Activated naive CD8-positive, alpha-beta T cell treated with anti-CD3 and anti-CD28 coated beads, Interleukin-2, amount 10 ng/mL, durations not matched to agents 7 days and 5 days (primary cell): ENCODE data around the gene CATSPERZ. TPM values are rescaled to one million over a fixed set of nuclear protein-coding genes. Genes with fewer than 3 reads are reported as not detected.
A peak's percentile ranks its signal among the peaks of the same experiment; 100 is the strongest.

Experiments used
- ATAC-seq: fragments of 150-1000 bp; cut with Tn5 transposase; one replicate; pipeline ENCODE4 v1.10.0; 2021; ENCODE audit warnings: low read depth, moderate library complexity
- POLR2A ChIA-PET: fragments of 350-600 bp; sonication (Branson Sonifier 250); formaldehyde crosslinking; loops from one replicate; lab custom pipeline; 2021; ENCODE audit warnings: antibody characterized with exemption; lab: Charles Lee
- DNase-seq: peaks from one replicate; pipeline ENCODE4 v3.0.0; 2021
- H3K27ac Mint-ChIP-seq: one replicate; pipeline ENCODE4 v1.8.0; 2022; ENCODE audit warnings: mild to moderate bottlenecking, mixed read lengths
- H3K27me3 Mint-ChIP-seq: one replicate; pipeline ENCODE4 v1.8.0; 2022; ENCODE audit warnings: mild to moderate bottlenecking, moderate library complexity, mixed read lengths
- H3K36me3 Mint-ChIP-seq: one replicate; pipeline ENCODE4 v1.8.0; 2021; ENCODE audit warnings: mild to moderate bottlenecking, mixed read lengths
- H3K4me1 Mint-ChIP-seq: one replicate; pipeline ENCODE4 v1.8.0; 2021; ENCODE audit warnings: mixed read lengths
- H3K4me3 Mint-ChIP-seq: one replicate; pipeline ENCODE4 v1.8.0; 2022; ENCODE audit warnings: mild to moderate bottlenecking, moderate library complexity, mixed read lengths
- H3K9me3 Mint-ChIP-seq: one replicate; pipeline ENCODE4 v1.8.0; 2021; ENCODE audit warnings: mixed read lengths
- total RNA-seq, 2 experiments: library from RNA; stranded (reverse); gene quantifications; one replicate each; pipeline ENCODE4 v1.2.3, GENCODE V29; 2021

The CATSPERZ gene, protein sequence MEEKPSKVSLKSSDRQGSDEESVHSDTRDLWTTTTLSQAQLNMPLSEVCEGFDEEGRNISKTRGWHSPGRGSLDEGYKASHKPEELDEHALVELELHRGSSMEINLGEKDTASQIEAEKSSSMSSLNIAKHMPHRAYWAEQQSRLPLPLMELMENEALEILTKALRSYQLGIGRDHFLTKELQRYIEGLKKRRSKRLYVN
- total RNA-seq = not detected

- H3K4me3 Mint-ChIP-seq = peak within 1 kb of the TSS; percentile 73
- DNase-seq (no peak), ATAC-seq (no peak)
- peaks cover 16% of the 10 kb centered on the region for H3K4me1 Mint-ChIP-seq
- no peaks in the 10 kb centered on the region for H3K9me3 Mint-ChIP-seq
- H3K27ac Mint-ChIP-seq = no peak within 1 kb of the TSS
- H3K36me3 Mint-ChIP-seq = no peaks in the 10 kb centered on the region
- POLR2A ChIA-PET = interaction anchor here (0.9 to 5.2 kb wide), 3 partner anchors 32 to 95 kb away, joined by 3 to 76 read pairs (median 3); partner anchors contain the start of gene FERMT3
- H3K27me3 Mint-ChIP-seq = peaks cover 66% of the 10 kb centered on the region
Measured at GRCh38 chr11:64299847-64300648, at the start of gene CATSPERZ. CATSPERZ (plus strand) TSS chr11:64300358; CDS start chr11:64300411, 53 bp downstream.

GRCh38 chr11:64250415-64251015, 49.6 kb upstream of the CATSPERZ start:
- Mint-ChIP-seq H3K4me1 (peaks cover 23% of the 10 kb centered on the region), H3K4me3 (peak overlapping the region; percentile 83), H3K9me3 (no peaks in the 10 kb centered on the region), H3K36me3 (peaks cover 7% of the 10 kb centered on the region), H3K27ac (no peak overlapping the region), H3K27me3 (peaks cover 2% of the 10 kb centered on the region)
- peak; percentile 1 for ATAC-seq
- POLR2A ChIA-PET = interaction anchor here (1.2 to 3.6 kb wide), 7 partner anchors 9 to 1411 kb away, joined by 3 to 40 read pairs (median 12); partner anchors contain the start of genes ESRRA, FERMT3, FKBP2 and WDR74
- no peak for DNase-seq

- Mint-ChIP-seq H3K9me3 (no peaks in the 10 kb centered on the region), H3K27me3 (peaks cover 2% of the 10 kb centered on the region), H3K27ac (peak within 1 kb of the TSS; percentile 75), H3K4me3 (peak within 1 kb of the TSS; percentile 94), H3K36me3 (peaks cover 7% of the 10 kb centered on the region), H3K4me1 (peaks cover 23% of the 10 kb centered on the region)
- DNase-seq = peak; percentile 83
- peak; percentile 58 for ATAC-seq
- POLR2A ChIA-PET = interaction anchor here (0.6 to 3.6 kb wide), 8 partner anchors 10 to 89 kb away, joined by 3 to 40 read pairs (median 10); partner anchors contain the start of genes CCDC88B, ESRRA, FERMT3 and FKBP2
Measured at GRCh38 chr11:64251016-64251752, 49.0 kb upstream of the CATSPERZ start, which contains the start of gene PLCB3. PLCB3 (plus strand) TSS chr11:64251530; CDS start chr11:64251650, 120 bp downstream.

GRCh38 chr11:64251753-64252002, 48.5 kb upstream of the CATSPERZ start:
- ATAC-seq (no peak), DNase-seq (no peak)
- Mint-ChIP-seq H3K27me3 (peaks cover 2% of the 10 kb centered on the region), H3K9me3 (no peaks in the 10 kb centered on the region), H3K4me1 (peaks cover 23% of the 10 kb centered on the region), H3K4me3 (peak overlapping the region; percentile 94), H3K27ac (peak overlapping the region; percentile 75), H3K36me3 (peaks cover 7% of the 10 kb centered on the region)
- POLR2A ChIA-PET = interaction anchor here (0.7 to 3.6 kb wide), 8 partner anchors 13 to 66 kb away, joined by 3 to 40 read pairs (median 5); partner anchors contain the start of genes ESRRA, FERMT3, NUDT22 and STIP1

- Mint-ChIP-seq H3K4me1 (peaks cover 20% of the 10 kb centered on the region), H3K27me3 (peaks cover 2% of the 10 kb centered on the region), H3K9me3 (no peaks in the 10 kb centered on the region), H3K36me3 (peaks cover 7% of the 10 kb centered on the region), H3K4me3 (peak overlapping the region; percentile 94), H3K27ac (peak overlapping the region; percentile 75)
- peak; percentile 59 for DNase-seq
- no peak for ATAC-seq
- POLR2A ChIA-PET = interaction anchor here (0.7 to 3.6 kb wide), 7 partner anchors 18 to 67 kb away, joined by 3 to 40 read pairs (median 5); partner anchors contain the start of genes ESRRA, FERMT3, NUDT22 and STIP1
Measured at GRCh38 chr11:64252003-64252872, 47.9 kb upstream of the CATSPERZ start.

DNA sequence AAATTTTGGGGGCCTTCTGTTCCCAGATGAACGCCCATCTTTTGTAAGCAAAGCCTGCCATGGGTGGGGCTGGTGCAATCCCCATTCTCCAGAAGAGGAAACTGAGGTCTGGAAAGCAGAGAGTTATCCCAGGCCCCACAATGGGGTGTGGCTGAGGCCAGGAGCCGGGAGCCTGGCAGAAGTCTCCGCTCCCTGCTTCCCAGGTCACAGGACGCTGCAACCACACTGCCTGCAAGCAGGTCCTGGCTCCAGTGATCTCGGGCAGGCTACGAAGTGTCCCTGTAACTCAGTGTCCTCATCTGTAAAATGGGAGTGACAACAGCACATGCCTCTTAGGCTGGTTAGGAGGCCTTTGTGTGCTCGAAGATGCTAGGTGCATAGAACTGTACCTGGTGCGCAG, 47.1 kb upstream of the CATSPERZ start:
- peaks cover 2% of the 10 kb centered on the region for H3K27me3 Mint-ChIP-seq
- H3K4me1 Mint-ChIP-seq = peaks cover 18% of the 10 kb centered on the region
- H3K27ac Mint-ChIP-seq = no peak overlapping the region
- H3K36me3 Mint-ChIP-seq = peaks cover 7% of the 10 kb centered on the region
- POLR2A ChIA-PET = interaction anchor here (1.4 to 3.6 kb wide), 3 partner anchors 16 to 48 kb away, joined by 4 to 40 read pairs (median 5); no protein-coding TSS in a partner anchor
- DNase-seq (no peak), ATAC-seq (no peak)
- no peaks in the 10 kb centered on the region for H3K9me3 Mint-ChIP-seq
- H3K4me3 Mint-ChIP-seq = peak overlapping the region; percentile 57

DNA sequence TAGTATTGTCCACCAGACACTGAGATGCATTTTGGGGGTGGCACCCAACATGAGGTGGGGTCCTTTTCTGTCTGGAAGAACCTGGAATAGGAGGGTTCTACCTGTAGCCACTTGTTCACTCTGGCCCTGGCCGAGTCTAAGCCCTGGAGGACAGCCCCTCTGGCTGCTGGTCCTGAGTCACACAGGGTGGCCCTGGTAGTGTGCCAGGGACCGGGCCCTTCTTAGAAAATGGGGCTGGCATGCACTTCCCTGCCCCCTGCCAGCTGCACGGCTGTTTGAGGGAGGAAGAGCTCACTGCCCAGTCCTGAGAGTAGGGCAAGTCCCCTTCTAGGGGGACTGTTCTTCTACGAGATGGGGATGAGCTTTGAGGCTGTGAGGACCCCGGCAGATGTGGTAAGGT, 46.7 kb upstream of the CATSPERZ start:
- Mint-ChIP-seq H3K27ac (no peak overlapping the region), H3K4me3 (no peak overlapping the region), H3K27me3 (peaks cover 2% of the 10 kb centered on the region), H3K36me3 (peaks cover 7% of the 10 kb centered on the region), H3K4me1 (peaks cover 18% of the 10 kb centered on the region), H3K9me3 (no peaks in the 10 kb centered on the region)
- DNase-seq (no peak), ATAC-seq (no peak)
- POLR2A ChIA-PET = interaction anchor here (1.4 kb wide), 1 partner anchor 16 kb away, joined by 4 read pairs; no protein-coding TSS in a partner anchor

GRCh38 chr11:64254326-64254725, 45.8 kb upstream of the CATSPERZ start:
- Mint-ChIP-seq H3K27me3 (peaks cover 2% of the 10 kb centered on the region), H3K9me3 (no peaks in the 10 kb centered on the region), H3K36me3 (peaks cover 7% of the 10 kb centered on the region), H3K4me3 (no peak overlapping the region), H3K27ac (no peak overlapping the region), H3K4me1 (peaks cover 19% of the 10 kb centered on the region)
- POLR2A ChIA-PET = interaction anchor here (1.0 to 1.4 kb wide), 2 partner anchors 9 to 15 kb away, joined by 3 to 4 read pairs; no protein-coding TSS in a partner anchor
- ATAC-seq (no peak), DNase-seq (no peak)

DNA sequence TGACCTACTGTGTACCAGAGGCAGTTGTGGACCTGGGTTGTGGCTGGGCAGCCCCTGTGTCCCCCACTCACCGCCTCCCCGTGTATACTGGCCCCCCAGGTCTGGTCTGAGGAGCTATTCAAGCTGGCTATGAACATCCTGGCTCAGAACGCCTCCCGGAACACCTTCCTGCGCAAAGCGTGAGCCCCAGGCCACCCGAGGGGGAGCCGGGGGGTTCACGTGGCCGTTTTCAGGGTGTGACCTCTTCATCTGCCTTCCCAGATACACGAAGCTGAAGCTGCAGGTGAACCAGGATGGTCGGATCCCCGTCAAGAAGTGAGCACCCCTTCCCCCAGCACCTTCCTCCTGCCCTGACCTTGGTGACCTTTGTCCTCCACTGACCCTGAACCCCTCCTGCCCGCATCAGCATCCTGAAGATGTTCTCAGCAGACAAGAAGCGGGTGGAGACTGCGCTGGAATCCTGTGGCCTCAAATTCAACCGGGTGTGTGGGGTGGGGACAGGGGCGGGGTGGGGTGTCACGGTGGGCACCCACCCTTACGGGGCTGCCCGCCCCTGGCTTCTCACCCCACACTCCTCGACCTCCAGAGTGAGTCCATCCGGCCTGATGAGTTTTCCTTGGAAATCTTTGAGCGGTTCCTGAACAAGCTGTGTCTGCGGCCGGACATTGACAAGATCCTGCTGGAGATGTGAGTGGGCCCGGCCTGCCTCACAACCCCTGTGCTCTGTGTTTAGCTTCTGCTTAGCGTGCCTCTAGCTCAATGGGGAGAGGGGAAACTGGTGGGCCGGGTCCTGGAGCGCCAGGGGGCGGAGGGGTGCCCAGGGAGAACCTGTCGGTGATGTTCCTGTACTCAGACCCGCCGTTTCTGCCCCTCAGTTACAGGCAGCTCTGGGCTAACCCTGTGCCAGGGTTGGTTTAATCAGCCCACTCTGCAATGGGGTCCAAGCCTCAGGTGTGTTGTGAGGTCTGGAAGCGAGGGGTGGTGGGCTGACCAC, 44.7 kb upstream of the CATSPERZ start:
- Mint-ChIP-seq H3K4me1 (peaks cover 23% of the 10 kb centered on the region), H3K36me3 (peaks cover 17% of the 10 kb centered on the region), H3K9me3 (no peaks in the 10 kb centered on the region), H3K4me3 (no peak overlapping the region), H3K27me3 (no peaks in the 10 kb centered on the region), H3K27ac (no peak overlapping the region)
- ATAC-seq (no peak), DNase-seq (no peak)
- POLR2A ChIA-PET = interaction anchor here (0.7 to 1.6 kb wide), 4 partner anchors 10 to 34 kb away, joined by 3 to 4 read pairs (median 4); partner anchors contain the start of gene FKBP2

GRCh38 chr11:64256300-64256699, 43.9 kb upstream of the CATSPERZ start:
- POLR2A ChIA-PET = interaction anchor here (0.7 to 1.6 kb wide), 3 partner anchors 12 to 34 kb away, joined by 3 to 4 read pairs (median 4); partner anchors contain the start of gene FKBP2
- no peaks in the 10 kb centered on the region for H3K9me3 Mint-ChIP-seq

DNA sequence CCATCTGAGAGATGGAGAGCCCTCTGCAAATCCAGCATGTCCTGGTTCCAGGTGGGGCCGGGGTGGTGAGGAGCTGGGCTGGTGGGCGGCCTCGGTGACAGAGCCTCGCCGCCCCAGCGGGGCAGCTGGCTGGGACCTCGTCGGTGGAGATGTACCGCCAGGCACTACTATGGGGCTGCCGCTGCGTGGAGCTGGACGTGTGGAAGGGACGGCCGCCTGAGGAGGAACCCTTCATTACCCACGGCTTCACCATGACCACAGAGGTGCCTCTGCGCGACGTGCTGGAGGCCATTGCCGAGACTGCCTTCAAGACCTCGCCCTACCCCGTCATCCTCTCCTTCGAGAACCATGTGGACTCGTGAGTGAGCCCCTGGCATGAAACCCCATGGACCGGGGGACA, 41.8 kb upstream of the CATSPERZ start:
- H3K27ac Mint-ChIP-seq = no peak overlapping the region
- DNase-seq (no peak), ATAC-seq (no peak)
- no peaks in the 10 kb centered on the region for H3K9me3 Mint-ChIP-seq
- H3K36me3 Mint-ChIP-seq = peaks cover 19% of the 10 kb centered on the region
- H3K4me3 Mint-ChIP-seq = no peak overlapping the region
- no peaks in the 10 kb centered on the region for H3K27me3 Mint-ChIP-seq
- POLR2A ChIA-PET = interaction anchor here (0.9 to 1.2 kb wide), 3 partner anchors 11 to 54 kb away, joined by 3 read pairs; partner anchors contain the start of gene FKBP2
- peaks cover 14% of the 10 kb centered on the region for H3K4me1 Mint-ChIP-seq

More at GRCh38 chr11:64256300-64256699, 43.9 kb upstream of the CATSPERZ start:
- Mint-ChIP-seq H3K36me3 (peaks cover 17% of the 10 kb centered on the region), H3K4me1 (peaks cover 20% of the 10 kb centered on the region), H3K4me3 (no peak overlapping the region), H3K27ac (no peak overlapping the region), H3K27me3 (no peaks in the 10 kb centered on the region)
- ATAC-seq (no peak), DNase-seq (no peak)
